T-cell (primary cell): ENCODE data around the gene CYTH1. TPM values are rescaled to one million over a fixed set of nuclear protein-coding genes. Genes with fewer than 3 reads are reported as not detected.

Experiments used
- ATAC-seq, 4 experiments: fragments of 200-7000 bp in 3 of 4; fragments of 150-1000 bp in 1 of 4; cut with Tn5 transposase; replicated peaks in 1 of 4; 1 replicate in 3 of 4; 2 replicates in 1 of 4; pipeline ENCODE4 v1.10.0; 2021; ENCODE audit warnings: moderate library complexity in 3 of 4, mild to moderate bottlenecking in 2 of 4, moderate number of reproducible peaks in 1 of 4
- CTCF ChIA-PET, 2 donors: fragments of 300-600 bp; sonication (Branson Sonifier 250); formaldehyde crosslinking; loops; one replicate each; lab custom pipeline; 2022; ENCODE audit warnings: antibody characterized with exemption in 2 of 2; lab: Charles Lee
- POLR2A ChIA-PET, 2 donors: fragments of 300-600 bp; sonication (Branson Sonifier 250); formaldehyde crosslinking; loops; one replicate each; lab custom pipeline; 2022; ENCODE audit warnings: antibody characterized with exemption in 2 of 2; lab: Charles Lee
- DNase-seq, 35 experiments: peaks; one replicate each; pipeline versions ENCODE4 v3.0.0 to v3.0.0-alpha.2; 2013 to 2023
- H3K27ac ChIP-seq: one replicate; pipeline ENCODE4 v1.5.1; 2013; ENCODE audit warnings: low read length
- H3K27me3 ChIP-seq, 2 experiments: replicated peaks in 1 of 2; 1 replicate in 1 of 2; 2 replicates in 1 of 2; pipeline versions ENCODE4 v1.6.1 to v1.7.0; 2013; ENCODE audit warnings: low read length in 1 of 2, mixed read lengths in 1 of 2; ENCODE audit not compliant: control insufficient read depth in 2 of 2, insufficient read depth in 2 of 2; ENCODE audit errors: extremely low read depth in 1 of 2
- H3K36me3 ChIP-seq, 2 donors: 1 replicate in 1 of 2; 2 replicates in 1 of 2; pipeline versions ENCODE4 v1.6.1 to v1.7.0; 2013; ENCODE audit warnings: low read length in 1 of 2; ENCODE audit not compliant: control insufficient read depth in 2 of 2, insufficient read depth in 1 of 2; ENCODE audit errors: extremely low read depth in 1 of 2
- H3K4me1 ChIP-seq, 2 experiments: 1 replicate in 1 of 2; 2 replicates in 1 of 2; pipeline versions ENCODE4 v1.6.1 to v1.7.0; 2013; ENCODE audit warnings: low read length in 2 of 2, mixed read lengths in 1 of 2; ENCODE audit not compliant: insufficient read depth in 2 of 2, control insufficient read depth in 1 of 2; ENCODE audit errors: extremely low read depth in 1 of 2
- H3K4me3 ChIP-seq, 2 donors: 1 replicate in 1 of 2; 2 replicates in 1 of 2; pipeline versions ENCODE4 v1.5.1 to v1.7.0; 2013; ENCODE audit warnings: mild to moderate bottlenecking in 2 of 2, low read length in 1 of 2, moderate library complexity in 1 of 2; ENCODE audit not compliant: control insufficient read depth in 1 of 2; ENCODE audit errors: extremely low read depth in 1 of 2
- H3K9me3 ChIP-seq: 2 replicates; pipeline ENCODE4 v1.7.0; 2013
- H3K27ac Mint-ChIP-seq, 2 donors: one replicate each; pipeline ENCODE4 v1.8.0; 2020 to 2021; ENCODE audit warnings: mild to moderate bottlenecking in 2 of 2, mixed read lengths in 2 of 2
- H3K27me3 Mint-ChIP-seq, 2 donors: one replicate each; pipeline ENCODE4 v1.8.0; 2021 to 2022; ENCODE audit warnings: mixed read lengths in 2 of 2
- H3K36me3 Mint-ChIP-seq: one replicate; pipeline ENCODE4 v1.8.0; 2021; ENCODE audit warnings: mixed read lengths
- H3K4me1 Mint-ChIP-seq, 3 donors: one replicate each; pipeline ENCODE4 v1.8.0; 2020 to 2022; ENCODE audit warnings: mixed read lengths in 3 of 3, mild to moderate bottlenecking in 1 of 3
- H3K4me3 Mint-ChIP-seq, 3 donors: one replicate each; pipeline ENCODE4 v1.8.0; 2020 to 2022; ENCODE audit warnings: mild to moderate bottlenecking in 3 of 3, mixed read lengths in 3 of 3, moderate library complexity in 3 of 3
- H3K9me3 Mint-ChIP-seq, 3 donors: one replicate each; pipeline ENCODE4 v1.8.0; 2020 to 2022; ENCODE audit warnings: mixed read lengths in 3 of 3
- WGBS: methylation state at CpG from one replicate; pipeline ENCODE4 v1.1.5; 2013; ENCODE audit warnings: missing lambda C conversion rate; ENCODE audit not compliant: insufficient coverage; 5-methylcytosine and 5-hydroxymethylcytosine counted together
- total RNA-seq, 35 experiments: library from RNA in 6 of 35; stranded (reverse) in 6 of 35; fragments of 120-200 nt in 1 of 35; gene quantifications; one replicate each; pipeline versions ENCODE4 v1.2.1 to v1.2.4 and lab custom pipeline; 2013 to 2026

The CYTH1 gene
- total RNA-seq, 5 donors from 2014 or later (not counting 1 experiment from before 2014, with no cell fraction given) = 357 to 509 (median 372) TPM

- no peak for ATAC-seq
- H3K36me3 ChIP-seq = peaks cover 39 to 77% of the 10 kb centered on the region in 2 donors
- peaks cover 71% of the 10 kb centered on the region for H3K36me3 Mint-ChIP-seq
- H3K27ac Mint-ChIP-seq = peak overlapping the region in 1 of 2 donors; percentile 86
- H3K4me3 ChIP-seq = no peak overlapping the region
- H3K9me3 ChIP-seq = no peaks in the 10 kb centered on the region
- ChIA-PET POLR2A (interaction anchor here in 1 of 2 donors (0.9 kb wide), 1 partner anchor 64 kb away, joined by 4 read pairs; no protein-coding TSS in a partner anchor), CTCF (interaction anchor here in 1 of 2 donors (0.8 to 1.3 kb wide), 2 partner anchors 25 to 41 kb away, joined by 3 read pairs; no protein-coding TSS in a partner anchor)
- 81% methylated on average over 26 of the region's 28 CpGs for WGBS
- no peaks in the 10 kb centered on the region for H3K27me3 Mint-ChIP-seq
- peaks cover 0 to 60% of the 10 kb centered on the region in 2 experiments for H3K4me1 ChIP-seq
- H3K4me1 Mint-ChIP-seq = peaks cover 54 to 70% (median 58%) of the 10 kb centered on the region in 3 donors
- H3K27me3 ChIP-seq = no peaks in the 10 kb centered on the region
- H3K27ac ChIP-seq = no peak overlapping the region
- DNase-seq = no peak
- peak overlapping the region in 1 of 3 donors; percentile 38 for H3K4me3 Mint-ChIP-seq
- H3K9me3 Mint-ChIP-seq = no peaks in the 10 kb centered on the region
Observed at GRCh38 chr17:78797691-78798585, 15.9 kb upstream of the CYTH1 start.

- Mint-ChIP-seq H3K36me3 (peaks cover 65% of the 10 kb centered on the region), H3K4me1 (peaks cover 49 to 67% (median 62%) of the 10 kb centered on the region in 3 donors), H3K27ac (peak overlapping the region in 1 of 2 donors; percentile 11), H3K9me3 (no peaks in the 10 kb centered on the region), H3K27me3 (no peaks in the 10 kb centered on the region), H3K4me3 (no peak overlapping the region)
- ATAC-seq (no peak), DNase-seq (no peak)
- POLR2A ChIA-PET = interaction anchor here in 1 of 2 donors (0.9 kb wide), 1 partner anchor 63 kb away, joined by 4 read pairs; no protein-coding TSS in a partner anchor
- Histone ChIP-seq H3K9me3 (no peaks in the 10 kb centered on the region), H3K27me3 (no peaks in the 10 kb centered on the region), H3K27ac (no peak overlapping the region), H3K4me1 (peaks cover 0 to 60% of the 10 kb centered on the region in 2 experiments), H3K4me3 (no peak overlapping the region), H3K36me3 (peaks cover 39 to 70% of the 10 kb centered on the region in 2 donors)
- WGBS = 100% methylated on average over 5 of the region's 11 CpGs
- CTCF ChIA-PET = no interaction called here
Observed at GRCh38 chr17:78797213-78797612, 15.1 kb upstream of the CYTH1 start.

GRCh38 chr17:78796517-78796900 is 14.4 kb upstream of the CYTH1 start:
- Histone ChIP-seq H3K36me3 (peaks cover 39 to 65% of the 10 kb centered on the region in 2 donors), H3K4me1 (peaks cover 3 to 66% of the 10 kb centered on the region in 2 experiments), H3K27ac (no peak overlapping the region), H3K4me3 (no peak overlapping the region), H3K27me3 (no peaks in the 10 kb centered on the region), H3K9me3 (no peaks in the 10 kb centered on the region)
- ATAC-seq = no peak
- DNase-seq = no peak
- POLR2A ChIA-PET = no interaction called here
- Mint-ChIP-seq H3K4me1 (peaks cover 55 to 74% (median 67%) of the 10 kb centered on the region in 3 donors), H3K27me3 (no peaks in the 10 kb centered on the region), H3K27ac (peak overlapping the region in 1 of 2 donors; percentile 48), H3K36me3 (peaks cover 69% of the 10 kb centered on the region), H3K4me3 (no peak overlapping the region), H3K9me3 (no peaks in the 10 kb centered on the region)
- WGBS = 93% methylated on average over 2 of the region's 11 CpGs
- CTCF ChIA-PET = interaction anchor here in 1 of 2 donors (0.7 kb wide), 1 partner anchor 55 kb away, joined by 3 read pairs; no protein-coding TSS in a partner anchor

GRCh38 chr17:78795861-78796516 is 13.9 kb upstream of the CYTH1 start:
- H3K27me3 ChIP-seq = no peaks in the 10 kb centered on the region
- DNase-seq (no peak), ATAC-seq (no peak)
- H3K27ac Mint-ChIP-seq = peak overlapping the region in 1 of 2 donors; percentile 7
- ChIA-PET CTCF (interaction anchor here in 1 of 2 donors (0.7 kb wide), 1 partner anchor 54 kb away, joined by 3 read pairs; no protein-coding TSS in a partner anchor), POLR2A (interaction anchor here in 1 of 2 donors (0.6 kb wide), 1 partner anchor 9 kb away, joined by 7 read pairs; no protein-coding TSS in a partner anchor)
- no peak overlapping the region for H3K4me3 ChIP-seq
- H3K36me3 ChIP-seq = peaks cover 39 to 62% of the 10 kb centered on the region in 2 donors
- no peaks in the 10 kb centered on the region for H3K9me3 Mint-ChIP-seq
- H3K27ac ChIP-seq = no peak overlapping the region
- H3K4me1 Mint-ChIP-seq = peaks cover 56 to 74% (median 67%) of the 10 kb centered on the region in 3 donors
- WGBS = 94% methylated on average over 9 of the region's 14 CpGs
- peaks cover 3 to 71% of the 10 kb centered on the region in 2 experiments for H3K4me1 ChIP-seq
- H3K27me3 Mint-ChIP-seq = no peaks in the 10 kb centered on the region
- H3K36me3 Mint-ChIP-seq = peaks cover 67% of the 10 kb centered on the region
- no peaks in the 10 kb centered on the region for H3K9me3 ChIP-seq
- no peak overlapping the region for H3K4me3 Mint-ChIP-seq

- H3K27ac ChIP-seq = no peak overlapping the region
- DNase-seq = no peak
- peaks cover 36 to 56% of the 10 kb centered on the region in 2 donors for H3K36me3 ChIP-seq
- Mint-ChIP-seq H3K36me3 (peaks cover 62% of the 10 kb centered on the region), H3K9me3 (no peaks in the 10 kb centered on the region), H3K4me3 (no peak overlapping the region), H3K27me3 (no peaks in the 10 kb centered on the region), H3K4me1 (peaks cover 56 to 76% (median 70%) of the 10 kb centered on the region in 3 donors), H3K27ac (peak overlapping the region in 1 of 2 donors; percentile 34)
- WGBS = 73% methylated on average over 18 of the region's 22 CpGs
- H3K27me3 ChIP-seq = no peaks in the 10 kb centered on the region
- H3K4me1 ChIP-seq = peaks cover 4 to 75% of the 10 kb centered on the region in 2 experiments
- ATAC-seq = no peak
- ChIA-PET CTCF (interaction anchor here in 1 of 2 donors (0.7 kb wide), 2 partner anchors 10 to 51 kb away, joined by 4 to 6 read pairs; no protein-coding TSS in a partner anchor), POLR2A (interaction anchor here in 1 of 2 donors (0.6 to 0.8 kb wide), 2 partner anchors 10 to 25 kb away, joined by 7 to 10 read pairs; no protein-coding TSS in a partner anchor)
- no peak overlapping the region for H3K4me3 ChIP-seq
- H3K9me3 ChIP-seq = no peaks in the 10 kb centered on the region
Observed at GRCh38 chr17:78794864-78795640, 13.0 kb upstream of the CYTH1 start.
